ENCODE data around the gene TFE3.

Gene TFE3

DNA sequence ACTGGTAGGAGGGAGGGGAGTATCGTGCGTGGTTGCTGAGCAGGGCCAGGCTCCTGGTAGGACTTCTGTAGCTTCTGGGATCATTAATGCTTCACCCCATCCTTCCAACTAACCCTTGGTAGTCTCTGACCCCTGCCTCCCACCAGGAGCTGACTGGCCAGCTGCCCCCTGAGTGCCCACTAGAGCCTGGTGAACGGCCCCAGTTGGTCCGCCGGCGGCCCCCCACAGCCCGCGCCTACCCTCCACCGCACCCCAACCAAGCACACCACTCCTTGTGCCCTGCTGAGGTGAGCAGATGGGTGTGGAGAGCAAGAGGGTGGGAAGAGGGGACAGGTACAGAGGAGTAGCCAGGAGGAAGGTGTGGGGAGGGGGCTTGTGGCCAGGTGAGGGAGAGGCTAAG is 20.6 kb upstream of the TFE3 start:
- no peaks in the 10 kb centered on the region; the same call in 1 of the 2 replicates for H3K36me3 ChIP-seq (ENCODE audit: insufficient read depth, low read length)
- TF ChIP-seq, protein P1, sequence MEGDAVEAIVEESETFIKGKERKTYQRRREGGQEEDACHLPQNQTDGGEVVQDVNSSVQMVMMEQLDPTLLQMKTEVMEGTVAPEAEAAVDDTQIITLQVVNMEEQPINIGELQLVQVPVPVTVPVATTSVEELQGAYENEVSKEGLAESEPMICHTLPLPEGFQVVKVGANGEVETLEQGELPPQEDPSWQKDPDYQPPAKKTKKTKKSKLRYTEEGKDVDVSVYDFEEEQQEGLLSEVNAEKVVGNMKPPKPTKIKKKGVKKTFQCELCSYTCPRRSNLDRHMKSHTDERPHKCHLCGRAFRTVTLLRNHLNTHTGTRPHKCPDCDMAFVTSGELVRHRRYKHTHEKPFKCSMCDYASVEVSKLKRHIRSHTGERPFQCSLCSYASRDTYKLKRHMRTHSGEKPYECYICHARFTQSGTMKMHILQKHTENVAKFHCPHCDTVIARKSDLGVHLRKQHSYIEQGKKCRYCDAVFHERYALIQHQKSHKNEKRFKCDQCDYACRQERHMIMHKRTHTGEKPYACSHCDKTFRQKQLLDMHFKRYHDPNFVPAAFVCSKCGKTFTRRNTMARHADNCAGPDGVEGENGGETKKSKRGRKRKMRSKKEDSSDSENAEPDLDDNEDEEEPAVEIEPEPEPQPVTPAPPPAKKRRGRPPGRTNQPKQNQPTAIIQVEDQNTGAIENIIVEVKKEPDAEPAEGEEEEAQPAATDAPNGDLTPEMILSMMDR (conservative IDR thresholded peaks at IDR 0.05; ENCODE audit: low read length): no peak
- TF ChIP-seq EZH2phosphoT487 (IDR thresholded peaks at IDR 0.05; ENCODE audit: borderline replicate concordance): no peak
- H3K4me3 ChIP-seq (ENCODE audit: low read length, poor library complexity, severe bottlenecking): no peak overlapping the region
- no peaks in the 10 kb centered on the region for H3K9me2 ChIP-seq (replicated peaks; ENCODE audit: low read depth, low read length)
- H3K4me1 ChIP-seq (ENCODE audit: insufficient read depth, low read length, poor library complexity, severe bottlenecking): no peaks in the 10 kb centered on the region
- no peaks in the 10 kb centered on the region for H3K27me3 ChIP-seq (ENCODE audit: insufficient read depth, low read length, poor library complexity, severe bottlenecking)
- H3K9me3 ChIP-seq (ENCODE audit: insufficient read depth, low read depth, low read length): no peaks in the 10 kb centered on the region
- peaks cover 2% of the 10 kb centered on the region for H4K20me1 ChIP-seq (ENCODE audit: insufficient read depth, low read length, poor library complexity, severe bottlenecking)
- H2AFZ ChIP-seq (ENCODE audit: low read length): no peak overlapping the region
- no peak overlapping the region for H3K4me2 ChIP-seq (ENCODE audit: low read depth, low read length, poor library complexity, severe bottlenecking)
- no peaks in the 10 kb centered on the region for H3F3A ChIP-seq (ENCODE audit: low read depth)
- no peak overlapping the region for H3K9ac ChIP-seq (ENCODE audit: low read depth, low read length, poor library complexity, severe bottlenecking)
- no peaks in the 10 kb centered on the region for H3K79me2 ChIP-seq (ENCODE audit: insufficient read depth, low read length)

- Histone ChIP-seq H3K4me3 (ENCODE audit: low read length, poor library complexity, severe bottlenecking) (no peak overlapping the region), H3K9me3 (ENCODE audit: insufficient read depth, low read depth, low read length) (no peaks in the 10 kb centered on the region), H3K4me1 (ENCODE audit: insufficient read depth, low read length, poor library complexity, severe bottlenecking) (no peaks in the 10 kb centered on the region), H2AFZ (ENCODE audit: low read length) (no peak overlapping the region), H3K4me2 (ENCODE audit: low read depth, low read length, poor library complexity, severe bottlenecking) (no peak overlapping the region), H3K9me2 (replicated peaks; ENCODE audit: low read depth, low read length) (no peaks in the 10 kb centered on the region), H3K9ac (ENCODE audit: low read depth, low read length, poor library complexity, severe bottlenecking) (no peak overlapping the region), H3F3A (ENCODE audit: low read depth) (no peaks in the 10 kb centered on the region), H3K79me2 (ENCODE audit: insufficient read depth, low read length) (peaks cover 7% of the 10 kb centered on the region; the same call in 1 of the 2 replicates), H3K27me3 (ENCODE audit: insufficient read depth, low read length, poor library complexity, severe bottlenecking) (no peaks in the 10 kb centered on the region), H4K20me1 (ENCODE audit: insufficient read depth, low read length, poor library complexity, severe bottlenecking) (peaks cover 2% of the 10 kb centered on the region), H3K36me3 (ENCODE audit: insufficient read depth, low read length) (no peaks in the 10 kb centered on the region; the same call in 1 of the 2 replicates)
- TF ChIP-seq, protein P1 (conservative IDR thresholded peaks at IDR 0.05; ENCODE audit: low read length): no peak
- no peak for TF ChIP-seq EZH2phosphoT487 (IDR thresholded peaks at IDR 0.05; ENCODE audit: borderline replicate concordance)
These were observed 18.8 kb upstream of the TFE3 start for GRCh38 chrX:49061916-49062315.

- Histone ChIP-seq H3K36me3 (ENCODE audit: insufficient read depth, low read length) (no peaks in the 10 kb centered on the region; the same call in 1 of the 2 replicates), H3K9me3 (ENCODE audit: insufficient read depth, low read depth, low read length) (no peaks in the 10 kb centered on the region), H3K79me2 (ENCODE audit: insufficient read depth, low read length) (peaks cover 7% of the 10 kb centered on the region; the same call in 1 of the 2 replicates), H3K27me3 (ENCODE audit: insufficient read depth, low read length, poor library complexity, severe bottlenecking) (no peaks in the 10 kb centered on the region), H2AFZ (ENCODE audit: low read length) (no peak overlapping the region), H3F3A (ENCODE audit: low read depth) (no peaks in the 10 kb centered on the region), H3K9me2 (replicated peaks; ENCODE audit: low read depth, low read length) (no peaks in the 10 kb centered on the region), H3K4me2 (ENCODE audit: low read depth, low read length, poor library complexity, severe bottlenecking) (no peak overlapping the region), H3K4me1 (ENCODE audit: insufficient read depth, low read length, poor library complexity, severe bottlenecking) (no peaks in the 10 kb centered on the region), H3K9ac (ENCODE audit: low read depth, low read length, poor library complexity, severe bottlenecking) (no peak overlapping the region), H4K20me1 (ENCODE audit: insufficient read depth, low read length, poor library complexity, severe bottlenecking) (peaks cover 2% of the 10 kb centered on the region), H3K4me3 (ENCODE audit: low read length, poor library complexity, severe bottlenecking) (no peak overlapping the region)
- no peak for TF ChIP-seq EZH2phosphoT487 (IDR thresholded peaks at IDR 0.05; ENCODE audit: borderline replicate concordance)
- TF ChIP-seq, protein P1 (conservative IDR thresholded peaks at IDR 0.05; ENCODE audit: low read length): no peak
These were observed 18.3 kb upstream of the TFE3 start for GRCh38 chrX:49061490-49061889.

All from Loucy (cell line).